GM20000 (cell line): ENCODE results near the gene C1QTNF8.
"Not testable (repeated sequence)": the region's sequence is repeated elsewhere in the genome, so short reads cannot be mapped to it uniquely, and the experiment has no call there.

Source experiments
- DNase-seq: peaks from one replicate; pipeline ENCODE4 v3.0.0; 2012; ENCODE audit warnings: low spot score
- CTCF ChIP-seq: IDR thresholded peaks from 2 replicates; pipeline ENCODE4 v1.5.1; 2012; ENCODE audit warnings: mild to moderate bottlenecking, control low read depth; ENCODE audit errors: extremely low read depth, missing control alignments

The C1QTNF8 gene

GRCh38 chr16:1095450-1096168 is 435 bp downstream of the C1QTNF8 start:
- DNase-seq, result no peak
- TF ChIP-seq CTCF, result no peak

DNA sequence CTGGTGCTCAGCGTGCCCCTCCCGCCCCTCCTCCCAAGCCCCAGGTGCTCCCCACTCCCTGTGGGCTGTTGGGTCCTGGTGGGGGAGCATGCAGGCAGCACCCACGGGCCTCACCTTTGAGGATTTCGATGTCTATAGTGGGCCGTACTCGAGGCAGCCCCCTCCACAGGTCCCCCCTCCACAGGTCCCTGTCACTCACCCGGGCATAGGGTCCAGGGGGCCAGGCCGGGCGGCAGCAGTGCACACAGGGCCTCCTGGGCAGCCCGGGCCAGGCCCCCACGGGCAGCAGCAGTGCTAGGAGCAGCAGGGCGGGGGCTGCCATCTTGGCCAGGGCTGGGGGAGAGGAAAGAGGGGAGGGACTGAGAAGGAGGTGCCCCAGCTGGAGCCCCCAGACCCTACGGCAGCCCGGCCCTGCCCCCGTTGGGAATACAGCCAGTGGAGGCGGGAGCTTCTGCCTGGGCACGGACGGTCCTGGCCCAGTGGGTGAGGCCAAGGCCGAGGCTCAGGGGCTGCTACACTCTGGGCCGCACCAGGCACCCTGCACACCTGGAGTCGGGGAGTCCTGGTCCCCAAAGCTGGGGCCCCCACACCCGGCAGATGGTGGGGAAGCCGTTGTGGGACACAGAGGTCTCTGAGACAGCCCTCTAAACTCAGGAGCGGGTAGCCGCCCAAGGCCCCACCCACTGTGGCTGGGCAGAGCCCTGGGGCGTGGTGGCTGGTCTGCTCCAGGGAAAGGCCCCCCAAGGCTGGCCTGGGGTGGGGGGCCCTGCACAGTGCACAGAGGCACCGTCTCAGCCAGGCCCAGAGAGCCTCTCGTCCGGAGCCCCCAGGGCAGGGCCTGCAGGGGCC is 1.2 kb downstream of the C1QTNF8 start:
- no peak for DNase-seq
- no peak for TF ChIP-seq CTCF

DNA sequence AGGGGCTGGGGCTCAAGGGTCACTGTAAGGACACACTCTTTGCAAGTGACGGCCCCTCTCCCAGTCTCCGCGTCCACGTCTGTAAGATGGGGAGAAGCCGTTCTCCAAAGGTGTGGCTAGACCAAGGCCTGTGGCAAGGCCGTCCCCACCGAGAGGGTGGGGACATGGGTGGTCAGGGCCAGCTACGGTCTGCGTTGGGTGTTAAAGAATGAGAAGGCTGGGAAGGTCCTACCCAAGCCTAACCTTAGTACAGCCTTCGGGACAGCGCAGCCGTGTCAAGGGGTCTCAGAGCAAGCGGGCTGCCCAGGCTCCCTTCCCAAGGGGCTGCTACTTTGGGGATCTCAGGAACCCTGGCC is 1.9 kb downstream of the C1QTNF8 start:
- no peak for DNase-seq
- no peak for TF ChIP-seq CTCF

GRCh38 chr16:1093284-1094123 is 2.5 kb downstream of the C1QTNF8 start:
- no peak for DNase-seq
- TF ChIP-seq CTCF, result no peak

GRCh38 chr16:1092685-1093283 is 3.3 kb downstream of the C1QTNF8 start:
- not testable (repeated sequence) for DNase-seq

GRCh38 chr16:1091992-1092552 is 4.0 kb downstream of the C1QTNF8 start:
- TF ChIP-seq CTCF, result no peak
- DNase-seq, result no peak
